Right lobe of liver (tissue), 6 donors: ENCODE results near the gene TPST1. TPM values are rescaled to one million over a fixed set of nuclear protein-coding genes. Genes with fewer than 3 reads are reported as not detected.

Experiments
- ATAC-seq, 4 donors: fragments of 200-7000 bp; cut with Tn5 transposase; one replicate each; pipeline ENCODE4 v1.9.1; 2020; ENCODE audit warnings: mild to moderate bottlenecking in 4 of 4, moderate library complexity in 4 of 4
- DNase-seq, 3 donors: peaks; one replicate each; pipeline ENCODE4 v3.0.0-alpha.2; 2020
- H3K27ac ChIP-seq, 3 donors: fragments of 200-600 bp; one replicate each; pipeline ENCODE4 v1.8.0; 2022
- H3K27me3 ChIP-seq, 2 donors: fragments of 200-600 bp; one replicate each; pipeline ENCODE4 v1.8.0; 2022
- H3K36me3 ChIP-seq, 4 donors: fragments of 200-600 bp; sonication (generic) in 1 of 4; one replicate each; pipeline versions ENCODE4 v1.5.1 to v1.8.0; 2017 to 2022; ENCODE audit warnings: control low read depth in 1 of 4
- H3K4me1 ChIP-seq, 4 donors: fragments of 200-600 bp; sonication (generic) in 1 of 4; one replicate each; pipeline versions ENCODE4 v1.5.1 to v1.8.0; 2017 to 2022; ENCODE audit warnings: control low read depth in 1 of 4
- H3K4me3 ChIP-seq, 3 donors: fragments of 200-600 bp; one replicate each; pipeline ENCODE4 v1.8.0; 2022
- H3K9me3 ChIP-seq, 4 donors: fragments of 200-600 bp; sonication (generic) in 1 of 4; one replicate each; pipeline versions ENCODE4 v1.5.1 to v1.8.0; 2017 to 2022; ENCODE audit warnings: control low read depth in 1 of 4
- CTCF ChIP-seq, 4 donors: fragments of 200-600 bp in 3 of 4; fragments of 450-650 bp in 1 of 4; IDR thresholded peaks; one replicate each; pipeline versions ENCODE4 v1.5.1 to v1.8.0; 2016 to 2022; ENCODE audit warnings: antibody characterized with exemption in 4 of 4, mild to moderate bottlenecking in 2 of 4
- POLR2A ChIP-seq: fragments of 450-650 bp; IDR thresholded peaks from one replicate; pipeline ENCODE4 v1.6.1; 2017; ENCODE audit warnings: antibody characterized with exemption, mild to moderate bottlenecking
- WGBS: methylation state at CpG from one replicate; pipeline ENCODE4 v1.1.6; 2018; ENCODE audit warnings: low coverage, low lambda C conversion rate; ENCODE audit not compliant: insufficient coverage; ENCODE audit errors: missing lambda C conversion rate; 5-methylcytosine and 5-hydroxymethylcytosine counted together
- intact Hi-C, 2 donors: fragments of 100-400 bp; cut with DNase I; formaldehyde crosslinking; loops; one replicate each; pipeline versions ENCODE4 v1.11.2 to v1.14.1; 2022
- total RNA-seq, 6 experiments: library from RNA; depleted of rRNA in 2 of 6; stranded (reverse); fragments of >200 nt in 2 of 6; fragmentation: NEBNext Ultra II Directional in 3 of 6; extraction: Animal tissue kit (Norgen Biotek cat#: 25700) in 3 of 6; gene quantifications; one replicate each; pipeline versions ENCODE4 v1.1.0 to v1.2.4, GENCODE V29; 2016 to 2023
- donor health status: DM: no; HTN: yes; CAD: no.
- donor health status: DM: no; HTN: no; CAD: no.
- donor health status: DM: no; HTN: no; CAD: no.
- donor health status: DM: no; HTN: yes; CAD: no.
- donor health status: DM: no; HTN: yes; CAD: no.

The TPST1 gene
- total RNA-seq, 6 experiments from 2014 or later: 18.0 to 40.5 (median 26.3) TPM

- Histone ChIP-seq H3K36me3 (no peaks in the 10 kb centered on the region), H3K27me3 (no peaks in the 10 kb centered on the region), H3K27ac (peak overlapping the region; percentile 5 to 58 (median 16)), H3K4me1 (peaks cover 0 to 15% (median 6%) of the 10 kb centered on the region in 4 donors), H3K9me3 (no peaks in the 10 kb centered on the region), H3K4me3 (no peak overlapping the region)
- DNase-seq: no peak
- 43% methylated on average over 8 of the region's 8 CpGs for WGBS
- no peak for TF ChIP-seq POLR2A
- no peak for TF ChIP-seq CTCF (IDR thresholded peaks at IDR 0.05)
- ATAC-seq: peak; percentile 62 to 85 (median 78)
- intact Hi-C loops: no loop called here
These were observed 76.8 kb downstream of the TPST1 start for GRCh38 chr7:66281678-66282590.

- peak overlapping the region in 2 of 3 donors; percentile 12 to 58 for H3K27ac ChIP-seq
These were observed 77.4 kb downstream of the TPST1 start for GRCh38 chr7:66282591-66282935.

DNA sequence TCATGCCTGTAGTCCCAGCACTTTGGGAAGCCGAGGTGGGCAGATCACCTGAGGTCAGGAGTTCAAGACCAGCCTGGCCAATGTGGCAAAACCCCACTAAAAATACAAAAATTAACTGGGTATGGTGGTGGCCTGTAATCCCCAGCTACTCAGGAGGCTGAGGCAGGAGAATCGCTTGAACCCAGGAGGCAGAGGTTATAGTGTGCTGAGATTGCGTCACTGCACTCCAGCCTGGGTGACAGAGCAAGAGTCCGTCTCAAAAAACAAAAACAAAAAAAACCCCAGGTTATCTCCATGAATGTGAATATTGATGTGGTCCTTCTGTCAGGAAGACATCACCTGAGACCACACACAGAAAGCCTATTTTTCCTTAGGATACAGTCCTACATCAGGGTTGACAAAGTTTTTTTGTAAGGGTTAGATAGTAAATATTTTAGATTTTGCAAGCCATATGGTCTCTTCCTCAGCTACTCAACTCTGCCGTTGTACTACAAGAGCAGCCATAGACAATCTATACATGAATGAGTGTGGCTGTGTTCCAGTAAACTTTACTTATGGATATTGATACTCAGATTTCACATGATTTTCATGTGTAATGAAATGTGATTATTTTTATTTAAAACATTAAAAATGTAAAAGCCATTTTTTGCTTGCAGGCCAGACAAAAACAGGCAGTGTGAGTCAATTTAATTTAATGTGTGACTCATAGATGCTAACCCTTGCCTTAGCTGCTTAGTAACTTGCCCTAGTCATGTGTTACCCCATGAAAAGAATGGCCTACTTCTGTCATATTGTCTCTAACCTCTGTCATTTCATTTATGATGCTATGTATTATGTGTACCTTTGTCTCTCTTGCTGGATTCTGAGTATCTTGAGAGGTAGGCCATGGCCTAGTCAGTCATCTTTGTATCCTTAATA is 78.1 kb downstream of the TPST1 start:
- Histone ChIP-seq H3K4me3 (no peak overlapping the region), H3K4me1 (peaks cover 0 to 15% (median 6%) of the 10 kb centered on the region in 4 donors), H3K27me3 (no peaks in the 10 kb centered on the region), H3K36me3 (no peaks in the 10 kb centered on the region), H3K9me3 (no peaks in the 10 kb centered on the region), H3K27ac (peak overlapping the region in 2 of 3 donors; percentile 12 to 58)
- intact Hi-C loops: no loop called here
- WGBS: 90% methylated on average over 3 of the region's 5 CpGs
- ATAC-seq (peak in 3 of 4 donors; percentile 23 to 89 (median 27)), DNase-seq (no peak)
- TF ChIP-seq CTCF (IDR thresholded peaks at IDR 0.05) (no peak), POLR2A (no peak)

More at GRCh38 chr7:66282591-66282935, 77.4 kb downstream of the TPST1 start:
- intact Hi-C loops: no loop called here
- Histone ChIP-seq H3K4me1 (peaks cover 0 to 15% (median 6%) of the 10 kb centered on the region in 4 donors), H3K27me3 (no peaks in the 10 kb centered on the region), H3K9me3 (no peaks in the 10 kb centered on the region), H3K4me3 (no peak overlapping the region), H3K36me3 (no peaks in the 10 kb centered on the region)
- DNase-seq (no peak), ATAC-seq (no peak)
- whole genome bisulfite sequencing: 87% methylated on average over 6 of the region's 6 CpGs
- TF ChIP-seq POLR2A (no peak), CTCF (IDR thresholded peaks at IDR 0.05) (no peak)

DNA sequence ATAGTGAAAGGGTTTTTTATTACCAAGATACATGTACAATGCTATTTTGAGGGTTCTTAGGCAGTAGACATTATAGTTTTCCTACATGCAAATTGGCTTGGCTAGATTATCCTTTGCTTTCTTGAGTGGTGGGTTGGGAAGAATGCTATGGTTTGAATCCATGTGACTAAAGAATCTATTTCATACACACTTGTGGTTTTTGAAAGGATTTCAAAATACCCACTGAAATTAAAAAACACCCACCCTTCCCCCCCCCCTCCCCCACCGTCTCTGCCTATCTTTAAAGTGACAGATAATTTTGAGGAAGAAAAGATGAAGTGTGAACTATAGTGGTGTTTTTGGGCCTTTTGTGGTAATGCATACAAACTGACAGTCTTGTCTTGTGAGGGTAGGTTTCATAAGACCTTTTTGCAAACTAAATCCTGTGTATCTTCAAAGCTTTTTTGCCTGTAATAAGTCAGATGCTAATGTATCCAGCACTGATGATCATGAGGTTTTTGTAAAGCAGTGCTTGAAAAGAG is 90.9 kb downstream of the TPST1 start:
- H3K4me1 ChIP-seq: peaks cover 0 to 16% (median 0%) of the 10 kb centered on the region in 4 donors
- H3K27ac ChIP-seq: peak overlapping the region in 1 of 3 donors; percentile 38
- DNase-seq (no peak), ATAC-seq (peak in 2 of 4 donors; percentile 16 to 17)
- H3K27me3 ChIP-seq: no peaks in the 10 kb centered on the region
- TF ChIP-seq POLR2A: no peak
- no peak for TF ChIP-seq CTCF (IDR thresholded peaks at IDR 0.05)
- H3K9me3 ChIP-seq: no peaks in the 10 kb centered on the region
- WGBS: 57% methylated on average over 1 of the region's 1 CpG
- no peaks in the 10 kb centered on the region for H3K36me3 ChIP-seq
- intact Hi-C loops: no loop called here
- no peak overlapping the region for H3K4me3 ChIP-seq
